ENCODE results near the gene FHIP1A.

The FHIP1A gene

DNA sequence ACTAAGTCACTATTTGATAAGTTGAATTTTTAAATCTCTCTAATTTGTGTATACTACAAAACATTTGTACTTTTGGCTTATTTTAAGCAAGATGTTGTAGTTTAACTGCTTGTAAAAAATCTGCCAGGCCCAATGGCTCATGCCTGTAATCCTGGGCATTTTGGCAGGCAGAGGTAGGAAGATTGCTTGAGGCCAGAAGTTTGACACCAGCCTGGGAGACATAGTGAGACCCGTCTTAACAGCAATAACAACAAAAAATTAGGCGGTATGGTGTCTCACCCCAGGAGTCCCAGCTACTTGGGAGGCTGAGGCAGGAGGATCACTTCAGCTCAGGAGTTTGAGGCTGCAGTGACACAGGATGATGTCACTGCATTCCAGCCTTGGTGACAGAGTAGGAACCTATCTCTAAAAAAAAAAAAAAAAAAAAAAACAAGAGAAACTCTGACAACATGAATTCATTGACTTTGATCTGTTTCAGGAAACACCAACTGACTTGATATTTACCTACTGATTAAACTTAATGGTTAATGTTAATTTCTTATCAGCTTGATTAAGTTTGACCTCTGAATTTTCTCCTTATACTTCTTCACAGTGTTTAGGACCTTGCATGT is 8.9 kb downstream of the FHIP1A start:
- DNase-seq (ENCODE audit: low read depth in 2 of 2) = no peak

DNA sequence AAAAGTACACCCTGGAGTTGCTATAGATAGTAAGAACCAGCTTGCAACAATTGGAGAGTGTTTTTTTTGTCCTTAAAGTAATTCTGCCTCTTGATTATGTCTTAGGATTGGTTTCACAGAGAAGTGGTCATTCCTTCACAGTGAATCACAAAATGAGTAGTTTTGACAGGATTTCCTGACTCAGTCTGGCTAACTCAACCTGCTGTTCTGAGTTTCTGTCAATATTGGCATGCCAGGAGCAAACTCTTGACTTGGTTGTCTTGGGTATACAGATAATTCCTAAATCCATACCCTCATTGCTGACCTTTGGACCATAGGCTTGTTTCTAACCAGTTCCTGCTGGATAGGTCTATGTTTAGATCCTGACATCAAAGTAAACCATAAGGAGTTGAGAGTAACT is 9.4 kb downstream of the FHIP1A start:
- no peak for DNase-seq (ENCODE audit: low read depth in 2 of 2)

DNA sequence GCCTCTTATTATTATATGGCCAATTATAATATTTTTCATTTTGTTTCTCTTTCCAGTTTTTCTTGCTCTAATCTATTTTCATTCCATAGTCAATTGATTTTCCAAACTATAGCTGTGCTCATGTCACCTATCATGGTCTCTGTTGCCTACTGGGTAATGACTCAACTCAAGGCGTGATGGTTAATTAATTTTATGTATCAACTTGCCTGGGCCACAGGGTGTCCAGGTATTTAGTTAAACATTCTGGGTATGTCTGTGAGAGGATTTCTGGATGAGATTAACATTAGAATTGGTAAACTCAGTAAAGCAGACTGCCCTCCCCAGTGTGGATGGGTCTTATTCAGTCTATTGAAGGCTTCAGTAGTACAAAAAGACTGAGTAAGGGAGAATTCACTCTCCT is 9.9 kb downstream of the FHIP1A start:
- no peak for DNase-seq (ENCODE audit: low read depth in 2 of 2)

DNA sequence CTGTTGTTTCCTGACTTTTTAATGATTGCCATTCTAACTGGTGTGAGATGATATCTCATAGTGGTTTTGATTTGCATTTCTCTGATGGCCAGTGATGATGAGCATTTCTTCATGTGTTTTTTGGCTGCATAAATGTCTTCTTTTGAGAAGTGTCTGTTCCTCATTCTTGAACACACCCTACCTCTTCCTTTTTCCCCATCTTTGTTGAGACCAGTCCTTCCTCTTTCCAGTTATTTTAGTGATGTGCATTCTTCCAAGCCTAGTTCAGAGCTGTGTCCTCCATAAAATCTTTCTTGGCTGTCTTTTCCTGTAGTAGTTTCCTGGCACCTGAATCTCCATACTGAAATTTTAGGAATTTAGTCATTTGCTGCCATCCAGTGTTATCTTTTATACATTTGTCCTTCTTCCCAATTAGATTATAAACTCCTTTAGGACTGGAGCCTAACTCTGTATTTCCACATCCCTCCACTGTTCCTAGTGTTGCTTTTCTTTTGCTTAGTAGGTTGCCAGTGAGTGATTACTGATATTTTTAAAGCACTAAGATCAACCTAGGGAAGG is 11.4 kb downstream of the FHIP1A start:
- no peak for DNase-seq (ENCODE audit: low read depth in 2 of 2)

DNA sequence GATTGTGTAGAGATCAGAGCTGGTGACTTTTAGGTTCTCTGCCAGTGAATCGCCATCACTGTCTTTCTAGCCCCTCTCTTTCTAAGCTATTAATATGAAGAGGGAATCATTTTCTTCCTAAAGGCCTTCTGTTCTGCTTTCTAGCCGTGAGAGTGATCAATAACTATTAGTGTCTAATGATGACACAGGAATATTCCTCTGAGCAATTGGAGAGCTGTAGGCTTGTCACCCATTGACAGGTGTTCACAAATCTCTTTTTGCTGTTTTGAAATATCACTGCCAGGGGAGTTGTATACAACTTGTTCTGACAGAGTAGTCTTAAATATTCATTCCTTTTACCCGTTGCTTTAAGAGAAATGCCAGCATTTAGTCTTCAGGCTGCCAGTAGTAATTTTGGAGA is 13.9 kb downstream of the FHIP1A start:
- DNase-seq (ENCODE audit: low read depth in 2 of 2) = no peak

DNA sequence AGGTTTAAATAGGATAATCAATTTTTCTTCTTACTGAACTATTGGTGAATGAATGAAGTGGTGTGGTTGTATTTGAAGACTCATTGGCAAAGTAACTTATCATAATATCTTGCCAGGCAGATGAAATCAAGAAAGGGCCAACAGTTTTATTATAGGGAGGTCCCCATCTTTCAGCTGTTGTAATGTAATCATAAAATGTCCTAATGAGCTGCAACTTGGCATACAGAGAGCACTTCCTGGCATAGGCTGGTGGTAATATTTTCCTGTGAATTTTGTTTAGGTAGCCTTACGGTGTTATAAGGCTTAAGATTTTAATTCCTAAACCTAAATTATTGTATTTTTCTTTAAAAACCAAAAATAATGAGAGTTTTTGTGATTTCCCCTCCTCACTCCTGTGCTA is 17.5 kb downstream of the FHIP1A start:
- no peak for DNase-seq (ENCODE audit: low read depth in 2 of 2)

DNA sequence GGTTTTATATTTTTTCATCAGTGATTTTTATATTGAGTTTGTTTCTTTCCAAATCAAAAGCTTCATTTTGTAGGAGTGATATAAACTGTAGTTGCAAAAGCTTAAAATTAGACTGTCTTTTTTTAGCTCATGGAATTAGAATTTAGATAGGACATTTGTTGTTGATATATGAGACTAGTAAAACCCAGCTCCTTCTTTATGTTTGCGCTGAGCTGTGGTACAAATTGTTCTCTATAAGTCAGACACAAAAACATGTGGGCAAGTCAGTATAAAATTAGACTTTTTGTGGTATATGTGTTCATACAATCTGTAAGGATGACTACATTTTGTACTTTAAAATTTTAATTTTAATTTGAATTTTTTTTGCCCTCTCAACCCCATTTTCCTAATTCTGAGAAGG is 18.3 kb downstream of the FHIP1A start:
- DNase-seq (ENCODE audit: low read depth in 2 of 2) = no peak

DNA sequence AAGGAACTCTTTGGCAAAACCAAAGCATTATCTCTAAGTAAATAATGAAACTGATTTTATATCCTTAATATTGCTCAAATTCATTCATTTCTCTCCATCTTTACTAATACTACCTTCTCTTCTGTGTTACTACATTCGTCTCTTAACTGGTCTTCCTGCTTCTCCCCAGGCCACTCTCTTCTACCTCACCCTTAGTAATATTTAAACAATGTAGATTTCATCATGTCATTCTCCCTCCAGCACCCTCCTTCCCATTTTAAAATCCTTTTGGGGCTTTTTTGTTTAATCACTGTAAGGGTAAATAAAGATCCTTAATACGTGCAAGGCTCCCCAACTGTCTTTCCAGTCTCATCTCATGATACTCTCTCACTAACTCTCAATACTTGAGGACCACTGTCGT is 19.4 kb downstream of the FHIP1A start:
- DNase-seq (ENCODE audit: low read depth in 2 of 2) = no peak

DNA sequence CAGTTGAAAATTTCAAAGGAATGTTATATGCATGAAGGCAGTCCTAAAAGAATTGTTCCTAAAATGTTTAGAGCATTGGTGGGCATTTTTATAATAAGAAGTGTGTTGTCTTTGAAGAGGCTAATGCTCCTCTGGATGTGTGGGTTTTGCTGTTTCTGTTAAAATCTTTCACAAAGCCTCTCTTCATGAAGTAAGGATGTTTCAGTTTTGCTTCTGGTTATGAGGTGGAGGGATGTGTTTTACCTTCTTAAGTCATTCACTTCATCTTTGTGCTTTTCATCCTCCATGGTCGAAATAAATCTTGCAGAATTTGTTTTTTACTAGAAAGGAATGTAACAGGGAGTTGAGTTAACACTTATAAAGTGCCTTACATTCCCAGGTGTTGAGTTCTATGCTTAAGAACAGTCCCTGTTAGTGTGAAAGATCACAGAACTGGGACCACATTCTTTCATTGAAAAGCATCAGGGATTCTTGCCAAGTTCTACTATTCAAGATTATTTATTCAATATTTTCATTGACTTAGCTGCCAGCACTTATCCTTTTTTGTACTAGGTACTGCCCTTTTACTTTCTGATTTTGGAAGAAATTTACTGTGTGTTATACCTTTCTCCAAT is 21.1 kb downstream of the FHIP1A start:
- no peak for DNase-seq (ENCODE audit: low read depth in 2 of 2)

DNA sequence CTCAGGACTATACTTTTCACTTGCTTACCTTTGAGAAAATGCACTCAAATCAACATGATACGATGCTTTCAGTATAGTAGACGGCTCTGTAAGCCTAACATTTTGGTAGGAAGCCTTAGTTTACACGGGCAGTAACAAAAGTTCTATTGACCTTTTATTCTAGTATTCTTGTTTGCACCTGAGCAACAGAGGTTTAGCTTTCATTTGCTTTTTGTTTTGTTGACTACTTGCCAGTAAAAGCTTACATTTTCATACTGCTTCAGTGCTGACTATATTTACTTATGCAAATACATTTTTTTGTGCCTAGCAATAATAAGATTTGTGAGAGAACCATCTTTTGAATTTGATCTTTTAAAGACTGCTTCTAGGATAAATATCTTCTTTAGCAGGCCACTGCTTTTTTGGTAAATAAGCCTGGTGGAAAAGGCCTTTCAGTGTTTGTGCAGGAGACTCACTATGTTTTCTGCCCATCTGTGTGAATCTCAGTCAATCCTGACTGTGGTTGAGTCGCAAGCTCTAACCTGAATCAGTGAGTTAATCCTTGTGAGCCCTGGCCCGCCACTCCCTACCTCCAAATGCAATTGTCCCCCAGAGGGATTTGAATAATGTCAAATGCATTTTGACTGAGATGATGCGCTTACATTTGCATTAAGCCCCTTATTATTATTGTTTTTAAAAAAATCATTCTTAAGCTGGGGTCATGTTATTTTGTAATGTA is 21.9 kb downstream of the FHIP1A start:
- no peak for DNase-seq (ENCODE audit: low read depth in 2 of 2)

DNA sequence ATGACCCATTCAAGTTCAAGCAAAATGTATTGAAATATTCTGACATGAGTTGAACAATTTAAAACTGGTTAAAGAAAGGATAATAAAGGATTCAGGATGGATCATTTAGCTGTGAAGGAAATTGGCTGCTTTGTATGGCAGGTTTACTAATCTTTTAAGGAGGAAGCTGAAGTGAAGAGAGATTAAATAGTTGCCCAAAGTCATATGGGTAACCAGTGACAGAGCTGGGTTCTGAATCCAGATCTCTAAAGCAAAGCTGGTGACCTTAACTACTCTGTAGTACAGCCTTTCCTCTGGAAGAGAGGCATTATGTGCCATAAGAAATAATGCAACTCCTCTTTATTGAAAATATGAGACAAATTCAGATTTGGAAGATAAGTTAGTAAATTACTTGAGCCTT is 22.8 kb downstream of the FHIP1A start:
- DNase-seq (ENCODE audit: low read depth in 2 of 2) = no peak

DNA sequence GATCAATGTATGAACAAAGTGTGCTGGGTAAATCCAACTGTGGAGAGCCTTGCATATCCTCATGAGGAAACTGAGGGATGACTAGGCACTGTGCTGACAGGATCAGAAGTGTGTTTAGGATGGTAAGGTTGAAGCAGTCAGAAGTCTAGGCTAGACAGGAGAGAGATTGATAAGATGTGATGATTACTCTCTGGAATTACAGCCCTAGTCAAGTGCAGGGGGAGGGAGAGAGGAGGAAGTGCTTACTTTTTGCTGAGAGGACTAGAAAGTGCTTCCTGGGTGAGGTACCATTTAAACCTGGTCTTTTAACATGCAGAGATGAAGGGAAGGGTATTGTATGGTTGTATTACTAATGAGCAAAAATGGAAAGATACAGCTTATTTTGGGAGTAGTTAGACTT is 23.7 kb downstream of the FHIP1A start:
- no peak for DNase-seq (ENCODE audit: low read depth in 2 of 2)

DNA sequence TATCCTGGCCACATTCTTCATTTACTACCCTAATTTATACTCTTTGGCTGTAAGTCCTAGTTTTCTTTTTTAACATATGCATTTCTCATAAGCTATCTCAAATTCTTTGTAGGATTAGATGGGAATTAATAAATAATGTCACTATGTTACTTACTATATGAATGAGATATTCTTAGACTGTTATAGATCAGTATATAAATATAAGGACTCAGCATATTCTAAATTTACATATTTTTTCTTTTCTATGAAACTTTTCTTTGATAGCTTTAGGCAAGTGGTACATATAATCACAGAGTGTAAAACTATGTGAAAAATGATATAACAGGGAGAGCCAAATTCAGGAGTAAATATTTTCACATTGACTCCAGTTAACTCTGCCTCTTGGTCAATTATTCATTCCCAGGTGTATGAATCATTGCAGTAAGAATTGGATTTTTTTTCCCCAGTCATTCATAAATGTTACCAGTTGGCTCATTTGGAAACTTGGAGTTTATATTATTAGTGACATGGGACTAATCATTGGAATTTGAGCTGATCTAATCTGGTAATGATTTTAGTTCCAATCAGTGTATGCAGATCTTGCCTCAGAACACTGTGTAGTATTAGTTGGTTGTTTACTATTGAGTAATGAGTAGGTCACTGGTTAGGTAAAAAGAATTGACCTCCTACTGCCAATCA is 25.3 kb downstream of the FHIP1A start:
- no peak for DNase-seq (ENCODE audit: low read depth in 2 of 2)

DNA sequence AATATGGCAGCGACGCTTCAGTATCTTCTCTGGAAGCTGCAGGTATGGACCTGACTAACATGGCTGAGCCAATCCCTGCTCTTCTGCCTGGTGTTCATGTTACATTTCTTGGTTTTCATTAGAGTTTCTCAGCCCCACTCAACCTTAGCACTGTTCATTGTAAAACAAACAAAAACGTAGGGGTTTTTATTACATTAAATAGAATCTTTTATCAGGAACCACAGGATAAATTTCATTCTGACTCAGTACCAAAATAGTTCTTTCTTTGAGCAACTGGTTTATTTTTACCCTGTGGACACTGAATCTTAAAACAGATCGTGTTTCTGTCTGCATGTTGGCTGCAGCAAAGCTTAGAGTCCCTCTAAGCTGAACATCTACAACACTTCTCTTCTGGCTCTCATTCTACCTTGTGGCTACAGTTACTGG is 27.1 kb downstream of the FHIP1A start:
- no peak for DNase-seq (ENCODE audit: low read depth in 2 of 2)

DNA sequence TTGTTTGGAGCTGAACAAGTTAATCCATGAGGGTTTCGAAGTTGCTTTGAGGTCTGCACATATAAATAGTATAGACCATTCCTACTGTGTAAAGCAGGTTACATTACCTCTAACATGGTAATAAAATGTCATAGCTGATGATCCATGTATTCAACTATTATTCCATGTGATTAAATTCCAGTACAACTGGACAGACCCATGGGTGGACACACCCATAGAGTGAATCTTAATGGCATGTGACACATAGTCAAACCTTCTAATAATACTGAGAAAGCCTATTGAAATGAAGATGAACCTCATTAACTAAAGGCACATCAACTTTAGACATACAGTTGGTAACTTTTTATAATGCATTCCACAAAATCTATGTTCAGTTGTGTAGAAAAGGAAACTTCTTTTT is 28.5 kb downstream of the FHIP1A start:
- no peak for DNase-seq (ENCODE audit: low read depth in 2 of 2)

DNA sequence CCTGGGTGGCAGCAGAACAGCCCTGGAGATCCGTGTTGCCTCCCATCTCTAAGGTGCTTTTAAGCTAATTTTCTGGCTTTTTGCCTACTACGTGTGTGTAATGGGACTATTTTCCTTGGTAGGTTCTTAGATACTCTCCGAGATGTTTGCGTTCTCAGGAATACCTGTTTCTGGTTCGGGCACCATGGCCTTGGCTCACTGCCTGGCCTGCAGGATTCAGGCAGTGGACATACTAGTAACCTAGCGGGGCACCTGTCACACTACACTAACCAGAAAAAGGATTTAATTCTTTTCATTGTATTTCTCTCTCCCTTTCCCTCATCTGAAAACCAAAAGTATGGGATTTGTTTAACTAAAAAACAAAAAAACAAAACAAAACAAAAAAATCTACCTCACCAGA is 29.2 kb downstream of the FHIP1A start:
- no peak for DNase-seq (ENCODE audit: low read depth in 2 of 2)

DNA sequence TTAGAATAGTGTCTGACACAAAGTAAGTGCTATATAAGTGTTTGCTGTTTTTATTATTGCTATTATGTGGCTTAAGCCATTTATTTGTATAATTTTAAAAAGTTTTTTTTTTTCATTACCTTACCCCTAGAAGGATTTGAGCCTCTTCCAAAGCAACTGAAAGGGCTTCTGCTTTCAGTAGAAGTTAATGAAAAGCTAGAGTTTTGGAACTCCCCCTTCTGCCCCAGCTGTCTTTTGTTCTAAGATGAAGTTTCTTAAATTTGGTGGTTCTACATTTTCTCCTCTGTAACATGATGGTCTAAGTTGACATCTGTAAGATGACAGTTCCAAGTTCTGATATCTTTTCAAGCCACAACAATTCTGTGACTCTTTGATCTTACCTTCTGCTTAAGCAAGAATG is 30.3 kb downstream of the FHIP1A start:
- DNase-seq (ENCODE audit: low read depth in 2 of 2) = no peak

DNA sequence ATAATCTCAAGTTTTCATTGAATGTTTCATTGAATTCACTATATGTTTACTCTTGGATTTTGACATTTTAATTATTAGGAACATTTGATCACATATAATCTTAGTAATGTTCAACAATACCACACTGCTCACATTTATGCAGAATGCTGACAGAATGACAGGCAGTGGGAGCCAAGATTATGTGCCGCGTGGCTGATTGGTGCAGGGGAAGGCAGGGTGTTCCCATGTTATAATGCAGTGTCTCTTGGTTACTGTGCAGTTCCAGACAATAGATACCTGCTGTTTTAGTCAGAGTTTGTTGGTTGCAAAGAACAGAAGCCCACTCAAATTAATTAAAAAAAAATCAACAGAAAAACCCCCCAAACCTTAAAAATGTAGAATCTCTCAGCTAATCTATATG is 33.0 kb downstream of the FHIP1A start:
- DNase-seq (ENCODE audit: low read depth in 2 of 2) = no peak

DNA sequence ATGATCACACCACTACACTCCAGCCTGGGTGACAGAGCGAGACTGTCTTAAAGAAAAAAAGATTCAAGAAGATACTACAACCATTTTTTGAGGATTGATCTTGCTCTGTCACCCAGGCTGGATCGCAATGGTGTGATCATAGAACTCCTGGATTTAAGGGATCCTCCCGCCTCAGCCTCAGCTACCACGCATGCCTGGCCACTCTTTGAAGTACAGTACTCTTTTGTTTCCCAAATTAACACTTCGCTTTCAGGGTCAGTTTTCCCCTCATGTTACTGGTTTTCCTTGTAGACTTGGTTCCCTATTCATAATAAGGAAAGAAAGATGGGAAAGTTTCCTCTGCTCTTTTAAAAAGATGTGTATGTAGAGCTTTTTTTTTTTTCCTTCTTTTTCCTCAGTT is 34.3 kb downstream of the FHIP1A start:
- no peak for DNase-seq (ENCODE audit: low read depth in 2 of 2)

DNA sequence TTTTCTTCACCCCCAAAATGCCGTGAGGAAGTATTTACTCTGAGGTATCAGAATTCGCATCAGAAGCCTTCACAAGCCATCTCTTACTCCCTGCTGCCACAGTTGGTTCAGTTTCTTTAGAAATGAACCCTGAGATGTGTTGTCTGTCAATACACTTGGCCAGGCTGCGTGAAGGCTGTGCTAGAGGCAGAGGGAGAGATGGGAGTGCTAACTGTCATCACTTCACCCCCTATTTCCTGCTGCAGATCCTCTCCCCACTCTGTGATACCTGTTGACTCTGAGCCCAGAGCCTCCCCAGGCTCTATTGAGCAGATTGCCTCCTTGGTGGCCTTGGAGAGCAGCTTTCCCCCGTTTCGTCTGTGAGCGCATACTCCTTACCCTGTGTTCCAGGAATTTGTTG is 34.8 kb downstream of the FHIP1A start:
- DNase-seq (ENCODE audit: low read depth in 2 of 2) = no peak

DNA sequence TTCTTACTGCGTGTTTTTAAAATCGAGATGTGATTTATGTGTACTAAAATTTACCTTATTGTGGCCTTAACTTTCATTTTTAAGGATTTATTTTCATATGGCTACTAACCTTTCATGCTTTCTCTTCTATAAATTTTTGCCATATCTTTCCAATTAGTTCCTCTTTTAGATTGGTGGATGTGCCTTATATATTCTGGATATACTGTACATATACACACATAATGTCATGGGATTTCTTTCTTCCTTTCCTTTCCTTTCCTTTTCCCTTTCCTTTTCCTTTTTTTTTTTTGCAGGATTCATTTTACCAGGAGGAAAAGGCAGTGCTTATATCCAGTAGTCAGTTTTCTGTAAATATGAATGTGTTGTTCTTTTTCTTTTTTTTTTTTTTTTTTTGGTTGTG is 37.2 kb downstream of the FHIP1A start:
- DNase-seq (ENCODE audit: low read depth in 2 of 2) = no peak

DNA sequence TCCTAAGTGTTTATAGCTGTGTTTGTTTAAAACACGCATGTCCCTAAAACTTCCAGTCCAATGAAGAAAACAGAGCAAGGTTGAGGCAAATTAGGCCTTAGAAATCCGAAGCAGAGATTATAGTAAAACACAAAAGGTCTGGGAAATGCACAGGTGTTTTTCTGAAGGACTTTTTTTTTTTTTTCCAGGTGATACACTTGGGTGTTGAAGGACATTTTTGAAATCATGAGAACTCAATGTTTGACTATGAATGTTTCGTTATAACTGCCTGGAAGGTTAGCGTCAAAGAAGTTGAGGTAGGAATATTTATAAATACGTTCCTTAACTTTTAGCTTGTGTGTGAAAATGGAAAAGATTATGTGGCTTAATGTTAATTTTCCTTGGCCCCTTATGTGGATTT is 45.5 kb downstream of the FHIP1A start:
- DNase-seq (ENCODE audit: low read depth in 2 of 2) = no peak

DNA sequence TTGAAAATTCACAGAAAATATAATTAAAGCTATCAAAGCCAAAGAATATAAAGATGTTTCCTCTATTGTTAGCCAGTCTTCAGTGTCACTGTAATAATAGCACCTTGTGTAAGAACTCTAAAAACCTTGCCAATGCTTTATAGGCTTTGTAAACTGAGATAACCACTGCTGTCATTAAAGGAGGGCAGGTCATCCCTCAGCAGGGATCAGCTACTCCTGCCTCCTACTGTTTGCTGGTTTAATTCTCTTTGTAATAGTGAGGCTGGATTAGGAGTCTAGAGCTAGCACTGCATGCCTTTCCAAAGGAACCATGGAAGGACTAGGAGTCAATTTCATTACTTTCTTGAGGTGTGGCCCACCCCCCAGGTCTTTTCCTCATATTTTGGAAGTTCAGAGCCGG is 46.2 kb downstream of the FHIP1A start:
- DNase-seq (ENCODE audit: low read depth in 2 of 2) = no peak

All from stimulated activated CD8-positive, alpha-beta memory T cell treated with anti-CD3 and anti-CD28 coated beads, Interleukin-15, amount 100 ng/mL, for 48 hours (primary cell).